Gastroesophageal sphincter (tissue), 3 donors: ENCODE data around the gene SCD5.

Experiments used
- CTCF ChIP-seq, 4 experiments: fragments of 200-600 bp in 2 of 4; fragments of 450-650 bp in 2 of 4; sonication (generic) in 1 of 4; IDR thresholded peaks; one replicate each; pipeline ENCODE4 v1.5.1; 2017 to 2019; ENCODE audit warnings: antibody characterized with exemption in 4 of 4, mild to moderate bottlenecking in 2 of 4, moderate library complexity in 2 of 4
- POLR2AphosphoS5 ChIP-seq: sonication (generic); formaldehyde crosslinking; IDR thresholded peaks from one replicate; pipeline ENCODE4 v1.6.1; 2017; ENCODE audit warnings: antibody characterized with exemption

- TF ChIP-seq CTCF (IDR thresholded peaks at IDR 0.05) (no peak), POLR2AphosphoS5 (no peak)
Measured at GRCh38 chr4:82753238-82753637, 45.4 kb downstream of the SCD5 start.
